ENCODE measurements around the gene CDYL.

DNA sequence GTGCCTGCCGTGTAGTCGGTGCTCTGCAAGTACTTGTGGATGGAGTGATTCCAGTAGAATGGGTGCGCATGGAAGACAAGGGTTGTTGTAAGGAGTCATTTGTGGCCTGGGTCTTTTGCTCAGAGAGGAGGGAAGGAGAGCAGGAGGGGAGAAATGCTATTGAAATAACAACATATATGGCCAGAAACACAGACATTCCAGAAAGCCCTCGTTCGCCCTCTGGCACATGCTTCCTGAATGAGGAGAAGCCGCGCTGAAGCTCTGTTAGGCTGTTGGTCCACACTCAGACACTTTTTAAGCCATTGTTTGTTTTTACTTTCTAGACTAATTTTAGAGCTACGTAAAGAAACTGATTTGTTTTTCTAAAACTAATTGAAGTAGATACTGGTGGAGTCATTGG, 120.2 kb downstream of the CDYL start:
- TF ChIP-seq, protein P1, sequence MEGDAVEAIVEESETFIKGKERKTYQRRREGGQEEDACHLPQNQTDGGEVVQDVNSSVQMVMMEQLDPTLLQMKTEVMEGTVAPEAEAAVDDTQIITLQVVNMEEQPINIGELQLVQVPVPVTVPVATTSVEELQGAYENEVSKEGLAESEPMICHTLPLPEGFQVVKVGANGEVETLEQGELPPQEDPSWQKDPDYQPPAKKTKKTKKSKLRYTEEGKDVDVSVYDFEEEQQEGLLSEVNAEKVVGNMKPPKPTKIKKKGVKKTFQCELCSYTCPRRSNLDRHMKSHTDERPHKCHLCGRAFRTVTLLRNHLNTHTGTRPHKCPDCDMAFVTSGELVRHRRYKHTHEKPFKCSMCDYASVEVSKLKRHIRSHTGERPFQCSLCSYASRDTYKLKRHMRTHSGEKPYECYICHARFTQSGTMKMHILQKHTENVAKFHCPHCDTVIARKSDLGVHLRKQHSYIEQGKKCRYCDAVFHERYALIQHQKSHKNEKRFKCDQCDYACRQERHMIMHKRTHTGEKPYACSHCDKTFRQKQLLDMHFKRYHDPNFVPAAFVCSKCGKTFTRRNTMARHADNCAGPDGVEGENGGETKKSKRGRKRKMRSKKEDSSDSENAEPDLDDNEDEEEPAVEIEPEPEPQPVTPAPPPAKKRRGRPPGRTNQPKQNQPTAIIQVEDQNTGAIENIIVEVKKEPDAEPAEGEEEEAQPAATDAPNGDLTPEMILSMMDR (conservative IDR thresholded peaks at IDR 0.05; ENCODE audit: low read depth, low read length), result no peak
- TF ChIP-seq BHLHE40 (IDR thresholded peaks at IDR 0.05; ENCODE audit: low read depth, low read length), result no peak
- no peak for TF ChIP-seq FOS (IDR thresholded peaks at IDR 0.05; ENCODE audit: low read depth, low read length)
- no peak for TF ChIP-seq RCOR1 (IDR thresholded peaks at IDR 0.05; ENCODE audit: insufficient replicate concordance, low read length)

All from IMR-90 (cell line).